IPS DF 6.9 (cell line): ENCODE data around the gene ATL2.

Source experiments
- DNase-seq: peaks from one replicate; pipeline ENCODE4 v3.0.0-alpha.2; 2013; ENCODE audit warnings: low read depth, low spot score
- H3K27ac ChIP-seq: one replicate; pipeline ENCODE4 v1.5.1; 2013; ENCODE audit warnings: low read length, control low read depth
- H3K27me3 ChIP-seq: 2 replicates; pipeline ENCODE4 v1.6.1; 2013; ENCODE audit warnings: mild to moderate bottlenecking, low read length; ENCODE audit not compliant: control insufficient read depth, insufficient read depth
- H3K36me3 ChIP-seq: 2 replicates; pipeline ENCODE4 v1.6.1; 2013; ENCODE audit warnings: low read length; ENCODE audit not compliant: control insufficient read depth, insufficient read depth
- H3K4me1 ChIP-seq: 2 replicates; pipeline ENCODE4 v1.6.1; 2013; ENCODE audit warnings: low read length; ENCODE audit not compliant: control insufficient read depth, insufficient read depth
- H3K4me3 ChIP-seq: 2 replicates; pipeline ENCODE4 v1.5.1; 2013; ENCODE audit warnings: mild to moderate bottlenecking, low read length
- H3K9me3 ChIP-seq: 2 replicates; pipeline ENCODE4 v1.6.1; 2013; ENCODE audit warnings: low read length, inconsistent platforms; ENCODE audit not compliant: control insufficient read depth, insufficient read depth
- WGBS: extraction: QIAGEN DNeasy Blood & Tissue Kit; methylation state at CpG from one replicate; pipeline ENCODE4 v1.1.7; 2013; ENCODE audit warnings: mixed read lengths, missing lambda C conversion rate; ENCODE audit not compliant: insufficient read length, insufficient coverage; 5-methylcytosine and 5-hydroxymethylcytosine counted together

The ATL2 gene

GRCh38 chr2:38371235-38371634, 5.8 kb downstream of the ATL2 start:
- H3K27ac ChIP-seq: no peak overlapping the region
- H3K4me1 ChIP-seq: no peaks in the 10 kb centered on the region
- H3K4me3 ChIP-seq: no peak overlapping the region
- H3K27me3 ChIP-seq: no peaks in the 10 kb centered on the region
- H3K9me3 ChIP-seq: no peaks in the 10 kb centered on the region
- no peaks in the 10 kb centered on the region for H3K36me3 ChIP-seq
- DNase-seq: no peak
- no CpG with 5 or more reads among the region's 5 CpGs for WGBS

- H3K36me3 ChIP-seq: no peaks in the 10 kb centered on the region
- no peak overlapping the region for H3K27ac ChIP-seq
- WGBS: no CpG with 5 or more reads among the region's 5 CpGs
- no peaks in the 10 kb centered on the region for H3K9me3 ChIP-seq
- no peaks in the 10 kb centered on the region for H3K4me1 ChIP-seq
- H3K27me3 ChIP-seq: no peaks in the 10 kb centered on the region
- no peak for DNase-seq
- H3K4me3 ChIP-seq: no peak overlapping the region
Measured at GRCh38 chr2:38370664-38371063, 6.4 kb downstream of the ATL2 start.

- Histone ChIP-seq H3K27ac (no peak overlapping the region), H3K36me3 (no peaks in the 10 kb centered on the region), H3K27me3 (no peaks in the 10 kb centered on the region), H3K4me3 (no peak overlapping the region), H3K9me3 (no peaks in the 10 kb centered on the region), H3K4me1 (no peaks in the 10 kb centered on the region)
- WGBS: no CpG with 5 or more reads among the region's 2 CpGs
- DNase-seq: no peak
Measured at GRCh38 chr2:38362232-38362631, 14.8 kb downstream of the ATL2 start.

DNA sequence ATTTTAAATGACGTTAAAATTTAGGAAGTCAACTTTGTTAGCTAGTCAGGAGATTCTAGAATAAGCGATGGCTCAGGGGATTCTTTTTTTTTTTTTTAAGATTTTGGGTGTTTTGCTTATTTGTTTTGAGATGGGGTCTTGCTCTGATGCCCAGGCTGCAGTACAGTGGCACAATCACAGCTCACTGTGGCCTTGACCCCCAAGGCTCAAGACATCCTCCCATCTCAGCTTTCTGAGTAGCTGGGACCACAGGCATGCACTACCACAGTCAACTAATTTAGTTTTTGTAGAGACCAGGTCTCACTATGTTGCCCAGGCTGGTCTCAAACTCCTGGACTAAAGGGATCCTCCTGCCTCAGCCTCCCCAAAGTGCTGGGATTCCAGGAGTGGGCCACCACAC, 16.9 kb downstream of the ATL2 start:
- Histone ChIP-seq H3K9me3 (no peaks in the 10 kb centered on the region), H3K27ac (no peak overlapping the region), H3K4me1 (no peaks in the 10 kb centered on the region), H3K27me3 (no peaks in the 10 kb centered on the region), H3K36me3 (no peaks in the 10 kb centered on the region), H3K4me3 (no peak overlapping the region)
- no peak for DNase-seq
- WGBS: no CpG with 5 or more reads among the region's 2 CpGs

- no peaks in the 10 kb centered on the region for H3K9me3 ChIP-seq
- no peak overlapping the region for H3K27ac ChIP-seq
- WGBS: no CpG with 5 or more reads among the region's 2 CpGs
- H3K27me3 ChIP-seq: no peaks in the 10 kb centered on the region
- no peak for DNase-seq
- H3K36me3 ChIP-seq: no peaks in the 10 kb centered on the region
- H3K4me1 ChIP-seq: no peaks in the 10 kb centered on the region
- H3K4me3 ChIP-seq: no peak overlapping the region
Measured at GRCh38 chr2:38353402-38353801, 23.7 kb downstream of the ATL2 start.

GRCh38 chr2:38352336-38352735, 24.7 kb downstream of the ATL2 start:
- no peaks in the 10 kb centered on the region for H3K9me3 ChIP-seq
- H3K27me3 ChIP-seq: no peaks in the 10 kb centered on the region
- H3K4me3 ChIP-seq: no peak overlapping the region
- no peaks in the 10 kb centered on the region for H3K4me1 ChIP-seq
- no peaks in the 10 kb centered on the region for H3K36me3 ChIP-seq
- no peak overlapping the region for H3K27ac ChIP-seq
- DNase-seq: no peak

DNA sequence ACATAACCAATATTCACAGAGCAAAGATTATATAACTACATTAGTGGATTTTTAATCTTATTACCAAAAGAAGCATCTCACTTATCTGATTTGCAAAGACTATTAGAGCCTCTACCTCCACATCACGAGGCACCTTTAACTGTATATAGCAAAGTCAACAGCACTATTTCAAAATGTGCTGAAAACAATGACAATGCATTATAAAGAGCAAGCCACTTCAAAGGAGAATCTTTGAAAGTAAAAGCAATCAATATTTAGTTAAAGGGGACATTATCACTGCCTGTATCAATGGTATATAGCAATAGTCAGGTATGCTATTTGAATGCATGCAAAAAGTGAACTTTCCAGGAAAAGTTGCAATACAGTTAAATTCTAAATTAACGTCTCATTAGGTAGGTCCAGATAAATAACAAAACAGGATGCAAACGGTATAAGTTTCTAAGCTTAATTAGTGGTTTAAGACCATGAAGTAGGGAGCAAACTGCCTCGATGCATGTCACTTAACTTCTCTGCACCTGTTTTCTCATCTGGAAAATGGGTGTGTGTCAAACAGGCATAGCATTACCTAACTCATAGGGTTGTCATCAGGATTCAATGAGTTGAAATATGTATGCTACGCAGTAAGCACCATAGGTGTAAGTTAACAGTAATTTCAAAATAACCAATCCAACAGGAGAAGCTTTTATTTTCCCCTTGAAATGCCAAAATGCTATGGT, 31.6 kb downstream of the ATL2 start:
- Histone ChIP-seq H3K27ac (no peak overlapping the region), H3K4me1 (no peaks in the 10 kb centered on the region), H3K9me3 (no peaks in the 10 kb centered on the region), H3K36me3 (peaks cover 5% of the 10 kb centered on the region; the same call in 1 of the 2 replicates), H3K4me3 (no peak overlapping the region), H3K27me3 (no peaks in the 10 kb centered on the region)
- no peak for DNase-seq
- WGBS: no CpG with 5 or more reads among the region's 5 CpGs

- H3K9me3 ChIP-seq: no peaks in the 10 kb centered on the region
- no peak for DNase-seq
- no peaks in the 10 kb centered on the region for H3K27me3 ChIP-seq
- no CpG with 5 or more reads among the region's 3 CpGs for WGBS
- H3K27ac ChIP-seq: no peak overlapping the region
- H3K36me3 ChIP-seq: peaks cover 5% of the 10 kb centered on the region; the same call in 1 of the 2 replicates
- no peak overlapping the region for H3K4me3 ChIP-seq
- no peaks in the 10 kb centered on the region for H3K4me1 ChIP-seq
Measured at GRCh38 chr2:38344813-38345212, 32.3 kb downstream of the ATL2 start.

- DNase-seq: no peak
- H3K4me1 ChIP-seq: no peaks in the 10 kb centered on the region
- no peaks in the 10 kb centered on the region for H3K9me3 ChIP-seq
- H3K36me3 ChIP-seq: peaks cover 5% of the 10 kb centered on the region; the same call in 1 of the 2 replicates
- no peak overlapping the region for H3K27ac ChIP-seq
- WGBS: no CpG with 5 or more reads among the region's 3 CpGs
- no peak overlapping the region for H3K4me3 ChIP-seq
- H3K27me3 ChIP-seq: no peaks in the 10 kb centered on the region
Measured at GRCh38 chr2:38343212-38343611, 33.9 kb downstream of the ATL2 start.

- no peak for DNase-seq
- Histone ChIP-seq H3K4me1 (no peaks in the 10 kb centered on the region), H3K9me3 (no peaks in the 10 kb centered on the region), H3K4me3 (no peak overlapping the region), H3K27me3 (no peaks in the 10 kb centered on the region), H3K27ac (no peak overlapping the region), H3K36me3 (no peaks in the 10 kb centered on the region)
- no CpG with 5 or more reads among the region's 6 CpGs for WGBS
Measured at GRCh38 chr2:38336621-38337020, 40.5 kb downstream of the ATL2 start.

GRCh38 chr2:38330754-38331153, 46.3 kb downstream of the ATL2 start:
- no peaks in the 10 kb centered on the region for H3K27me3 ChIP-seq
- no peaks in the 10 kb centered on the region for H3K36me3 ChIP-seq
- H3K27ac ChIP-seq: no peak overlapping the region
- H3K4me1 ChIP-seq: no peaks in the 10 kb centered on the region
- WGBS: no CpG with 5 or more reads among the region's 7 CpGs
- no peaks in the 10 kb centered on the region for H3K9me3 ChIP-seq
- no peak overlapping the region for H3K4me3 ChIP-seq
- DNase-seq: no peak
